DOHH2 (cell line): ENCODE results near the gene LRMDA.

ENCODE experiments used
- H3F3A ChIP-seq: fragments of 200-600 bp; sonication (generic), shearing (Covaris generic); 2 replicates; pipeline ENCODE4 v1.6.0; 2016; ENCODE audit warnings: antibody characterized with exemption, mild to moderate bottlenecking; ENCODE audit not compliant: control insufficient read depth, insufficient read depth
- H3K27ac ChIP-seq: fragments of 200-600 bp; sonication (generic); 2 replicates; pipeline ENCODE4 v1.5.1; 2014; ENCODE audit warnings: low read depth, mild to moderate bottlenecking, low read length, moderate library complexity
- H3K27me3 ChIP-seq: fragments of 200-600 bp; sonication (generic); 2 replicates; pipeline ENCODE4 v1.6.1; 2014; ENCODE audit warnings: mild to moderate bottlenecking, low read length, mixed read lengths; ENCODE audit not compliant: control insufficient read depth
- H3K36me3 ChIP-seq: fragments of 200-600 bp; sonication (generic); 2 replicates; pipeline ENCODE4 v1.6.1; 2014; ENCODE audit warnings: mild to moderate bottlenecking, low read length, moderate library complexity, mixed read lengths; ENCODE audit not compliant: control insufficient read depth
- H3K4me1 ChIP-seq: fragments of 200-600 bp; sonication (generic); 2 replicates; pipeline ENCODE4 v1.6.1; 2014; ENCODE audit warnings: mild to moderate bottlenecking, low read length, mixed read lengths; ENCODE audit not compliant: control insufficient read depth
- H3K4me2 ChIP-seq: fragments of 200-600 bp; sonication (generic); 2 replicates; pipeline ENCODE4 v1.6.0; 2014; ENCODE audit warnings: mild to moderate bottlenecking, low read length, moderate library complexity
- H3K4me3 ChIP-seq: fragments of 200-600 bp; sonication (generic); 2 replicates; pipeline ENCODE4 v1.5.1; 2014; ENCODE audit warnings: mild to moderate bottlenecking, low read length, mixed read lengths
- H3K79me2 ChIP-seq: fragments of 200-600 bp; sonication (generic); 2 replicates; pipeline ENCODE4 v1.6.1; 2014; ENCODE audit warnings: mild to moderate bottlenecking, low read length, mixed read lengths; ENCODE audit not compliant: control insufficient read depth
- H3K9me2 ChIP-seq: fragments of 200-600 bp; sonication (generic); replicated peaks from 2 replicates; pipeline ENCODE4 v1.6.1; 2014; ENCODE audit warnings: mild to moderate bottlenecking, low read length, mixed read lengths; ENCODE audit not compliant: control insufficient read depth
- H3K9me3 ChIP-seq: fragments of 200-600 bp; sonication (generic); 2 replicates; pipeline ENCODE4 v1.6.1; 2014; ENCODE audit warnings: antibody characterized with exemption, low read length, mixed read lengths; ENCODE audit not compliant: control insufficient read depth, insufficient read depth
- H4K20me1 ChIP-seq: fragments of 200-600 bp; sonication (generic); 2 replicates; pipeline ENCODE4 v1.6.0; 2014; ENCODE audit warnings: low read depth, mild to moderate bottlenecking, antibody characterized with exemption, low read length, moderate library complexity; ENCODE audit not compliant: control insufficient read depth, insufficient read depth
- CTCF ChIP-seq: fragments of 200-600 bp; sonication (generic); IDR thresholded peaks from one replicate; pipeline ENCODE4 v1.5.1; 2014; ENCODE audit warnings: antibody characterized with exemption, mild to moderate bottlenecking, low read depth, low read length; ENCODE audit not compliant: poor library complexity, severe bottlenecking
- EZH2phosphoT487 ChIP-seq: fragments of 200-600 bp; sonication (generic); IDR thresholded peaks from 2 replicates; pipeline ENCODE4 v1.6.1; 2017; ENCODE audit warnings: borderline replicate concordance, mild to moderate bottlenecking, antibody characterized with exemption, low read length, moderate library complexity, mixed read lengths

Gene LRMDA

GRCh38 chr10:75851580-75852345 is 420.3 kb downstream of the LRMDA start:
- H3K27me3 ChIP-seq = no peaks in the 10 kb centered on the region
- H3K36me3 ChIP-seq = no peaks in the 10 kb centered on the region
- H3K4me2 ChIP-seq = no peak overlapping the region
- H4K20me1 ChIP-seq = no peaks in the 10 kb centered on the region
- no peaks in the 10 kb centered on the region for H3K9me3 ChIP-seq
- no peak for TF ChIP-seq CTCF
- no peak for TF ChIP-seq EZH2phosphoT487
- no peak overlapping the region for H3K27ac ChIP-seq
- H3K4me3 ChIP-seq = no peak overlapping the region
- no peaks in the 10 kb centered on the region for H3K4me1 ChIP-seq
- no peaks in the 10 kb centered on the region for H3K79me2 ChIP-seq
- H3K9me2 ChIP-seq = no peaks in the 10 kb centered on the region
- no peaks in the 10 kb centered on the region for H3F3A ChIP-seq

DNA sequence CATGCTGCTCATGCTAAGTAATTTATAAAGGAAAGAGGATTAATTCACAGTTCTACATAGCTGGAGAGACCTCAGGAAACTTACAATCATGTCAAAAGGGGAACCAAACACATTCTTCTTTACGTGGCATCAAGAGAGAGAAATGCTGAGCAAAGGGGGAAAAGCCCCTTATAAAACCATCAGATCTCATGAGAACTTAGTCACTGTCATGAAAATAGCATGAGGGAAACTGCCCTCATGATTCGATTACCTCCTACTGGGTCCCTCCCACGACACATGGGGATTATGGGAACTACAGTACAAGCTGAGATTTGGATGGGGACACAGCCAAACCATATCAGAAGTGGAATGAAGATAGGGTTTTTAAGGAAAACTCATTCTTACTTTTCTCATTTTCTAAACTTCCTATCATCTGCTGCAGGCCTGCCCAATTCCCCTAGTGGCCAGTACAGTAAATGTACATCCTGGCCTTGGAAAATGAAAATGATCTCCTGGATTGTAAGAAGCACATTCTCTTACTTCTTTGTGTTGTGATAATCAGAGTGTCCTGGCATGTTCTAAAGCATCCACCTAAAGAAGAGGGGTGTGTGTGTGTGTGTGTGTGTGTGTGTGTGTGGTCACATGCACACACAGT is 421.5 kb downstream of the LRMDA start:
- Histone ChIP-seq H3K9me3 (no peaks in the 10 kb centered on the region), H4K20me1 (no peaks in the 10 kb centered on the region), H3K27me3 (no peaks in the 10 kb centered on the region), H3F3A (no peaks in the 10 kb centered on the region), H3K4me3 (no peak overlapping the region), H3K79me2 (no peaks in the 10 kb centered on the region), H3K36me3 (no peaks in the 10 kb centered on the region), H3K9me2 (no peaks in the 10 kb centered on the region), H3K27ac (no peak overlapping the region), H3K4me1 (no peaks in the 10 kb centered on the region), H3K4me2 (no peak overlapping the region)
- TF ChIP-seq CTCF = peak; percentile 37
- TF ChIP-seq EZH2phosphoT487 = no peak

- no peaks in the 10 kb centered on the region for H3K9me3 ChIP-seq
- no peaks in the 10 kb centered on the region for H3K79me2 ChIP-seq
- no peaks in the 10 kb centered on the region for H3F3A ChIP-seq
- H3K36me3 ChIP-seq = no peaks in the 10 kb centered on the region
- no peaks in the 10 kb centered on the region for H3K9me2 ChIP-seq
- no peak overlapping the region for H3K4me3 ChIP-seq
- H3K27me3 ChIP-seq = no peaks in the 10 kb centered on the region
- H3K4me1 ChIP-seq = no peaks in the 10 kb centered on the region
- no peak overlapping the region for H3K27ac ChIP-seq
- no peak overlapping the region for H3K4me2 ChIP-seq
- TF ChIP-seq EZH2phosphoT487 (no peak), CTCF (no peak)
- no peaks in the 10 kb centered on the region for H4K20me1 ChIP-seq
Observed at GRCh38 chr10:75857269-75857846, 425.9 kb downstream of the LRMDA start.
